ENCODE results near the gene DDAH1. TPM values are rescaled to one million over a fixed set of nuclear protein-coding genes. Genes with fewer than 3 reads are reported as not detected.
"Not testable (repeated sequence)": the region's sequence is repeated elsewhere in the genome, so short reads cannot be mapped to it uniquely, and the experiment has no call there.

Gene DDAH1
- 1 to 10 TPM; 5.4 to 9.1 (median 5.6) TPM for polyA plus RNA-seq

DNA sequence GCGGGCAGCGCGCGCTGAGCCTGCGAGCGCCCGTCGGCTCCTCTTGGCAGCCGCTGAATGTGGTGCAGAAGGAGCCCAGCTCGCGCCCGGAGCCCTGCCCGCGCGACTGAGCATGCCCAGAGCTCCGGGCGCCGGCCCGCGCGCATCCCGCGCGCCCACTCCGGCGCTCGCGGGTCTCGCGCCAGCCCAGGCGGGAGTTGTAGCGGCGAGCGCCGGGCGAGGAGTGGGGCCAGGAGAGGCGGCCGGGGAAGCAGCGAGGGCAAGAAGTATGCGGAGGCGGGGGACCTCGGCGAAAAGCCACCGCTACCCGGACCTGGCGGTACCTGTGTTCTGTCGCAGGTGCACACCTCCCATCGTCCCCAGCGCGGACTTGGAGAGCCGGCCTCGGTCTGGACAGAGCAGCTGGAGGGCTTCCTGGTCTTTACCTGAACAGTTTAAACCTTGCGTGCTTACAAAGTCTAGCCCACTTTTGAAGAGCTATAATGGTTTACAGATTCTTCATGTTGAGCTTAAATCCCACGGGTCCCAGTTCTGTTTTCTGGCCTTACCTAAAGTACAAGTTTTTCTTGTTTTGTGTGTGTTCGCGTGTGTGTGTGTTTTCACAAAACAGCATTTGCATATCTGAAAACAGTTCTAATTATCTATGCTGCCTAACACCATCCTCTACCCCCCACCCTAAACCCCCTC, at the start of gene DDAH1:
TSS of gene DDAH1 (minus strand) at position 61 of the 687 bp plus-strand sequence. CDS start 114 bp downstream, outside the sequence.
- WGBS, 3 donors = 2 to 4% (median 4%) methylated on average over 42 to 56 of the region's 56 CpGs
- H3K27ac ChIP-seq (ENCODE audit: low read depth, low read length) = no peak within 1 kb of the TSS

- not testable (repeated sequence) for H3K27ac ChIP-seq (ENCODE audit: low read depth, low read length)
- WGBS, 3 donors = 88 to 92% (median 90%) methylated on average over 4 of the region's 4 CpGs
Observed at GRCh38 chr1:85513998-85514397, 49.0 kb upstream of the DDAH1 start.

DNA sequence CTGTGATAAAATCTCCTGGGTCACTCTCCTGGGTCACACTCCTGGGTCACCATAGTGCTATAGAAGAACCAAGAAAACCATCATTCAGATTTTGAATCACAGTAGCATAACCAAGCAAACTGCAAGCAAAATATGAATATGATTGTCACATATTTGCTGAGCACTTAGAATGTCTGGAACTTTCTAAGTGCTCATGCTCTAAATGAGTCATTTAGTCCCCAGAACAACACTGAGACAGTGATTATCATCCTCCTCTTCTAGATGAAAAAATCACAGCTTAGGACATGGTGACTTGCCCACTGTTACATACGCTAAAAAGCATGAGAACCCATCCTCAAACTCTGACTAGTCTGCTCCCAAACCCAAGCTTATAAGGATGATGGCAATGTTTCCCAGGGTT, 39.5 kb upstream of the DDAH1 start:
- WGBS, 3 donors = 79 to 100% (median 91%) methylated on average over 1 of the region's 1 CpG
- H3K27ac ChIP-seq (ENCODE audit: low read depth, low read length) = no peak overlapping the region

GRCh38 chr1:85502625-85503083, 37.7 kb upstream of the DDAH1 start:
- H3K27ac ChIP-seq (ENCODE audit: low read depth, low read length) = no peak overlapping the region
- WGBS, 3 donors = 34 to 47% (median 44%) methylated on average over 3 of the region's 3 CpGs

- WGBS, 3 donors = 43 to 75% (median 45%) methylated on average over 4 of the region's 4 CpGs
Observed at GRCh38 chr1:85502171-85502570, 37.2 kb upstream of the DDAH1 start.

DNA sequence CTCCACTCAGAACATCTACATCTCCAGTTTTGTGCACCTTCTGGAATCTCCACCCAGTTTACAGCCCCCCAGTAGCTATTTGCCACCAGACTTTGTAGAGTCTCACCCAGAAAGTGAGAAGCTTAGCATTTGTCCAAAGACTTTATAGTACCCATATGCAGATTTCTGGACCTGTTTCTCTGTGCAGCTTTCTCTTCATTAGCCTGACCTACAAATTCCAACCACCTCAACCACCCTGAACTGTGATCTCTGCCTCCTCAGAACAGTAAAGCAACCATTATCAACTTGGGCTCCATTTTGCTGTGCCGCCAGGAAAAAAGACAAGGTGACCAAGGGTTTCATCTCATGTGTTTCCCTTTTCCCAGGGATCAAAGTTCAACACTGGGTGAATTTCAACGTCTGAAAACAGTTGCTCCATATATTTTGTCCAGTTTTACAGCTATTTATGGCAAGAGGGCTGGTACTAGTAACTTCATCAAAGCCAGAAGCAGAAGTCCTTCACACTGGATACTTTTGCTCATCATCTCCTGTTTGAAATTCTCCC, 36.5 kb upstream of the DDAH1 start:
- WGBS, 3 donors = 62 to 85% (median 80%) methylated on average over 2 of the region's 2 CpGs
- no peak overlapping the region for H3K27ac ChIP-seq (ENCODE audit: low read depth, low read length)

More at GRCh38 chr1:85502171-85502570, 37.2 kb upstream of the DDAH1 start:
- no peak overlapping the region for H3K27ac ChIP-seq (ENCODE audit: low read depth, low read length)

- 79 to 94% (median 91%) methylated on average over 2 of the region's 2 CpGs for WGBS, 3 donors
- no peak overlapping the region for H3K27ac ChIP-seq (ENCODE audit: low read depth, low read length)
Observed at GRCh38 chr1:85496941-85497582, 32.1 kb upstream of the DDAH1 start.

GRCh38 chr1:85495556-85495955, 30.6 kb upstream of the DDAH1 start:
- whole genome bisulfite sequencing, 3 donors = 79 to 90% (median 82%) methylated on average over 6 of the region's 6 CpGs
- no peak overlapping the region for H3K27ac ChIP-seq (ENCODE audit: low read depth, low read length)

DNA sequence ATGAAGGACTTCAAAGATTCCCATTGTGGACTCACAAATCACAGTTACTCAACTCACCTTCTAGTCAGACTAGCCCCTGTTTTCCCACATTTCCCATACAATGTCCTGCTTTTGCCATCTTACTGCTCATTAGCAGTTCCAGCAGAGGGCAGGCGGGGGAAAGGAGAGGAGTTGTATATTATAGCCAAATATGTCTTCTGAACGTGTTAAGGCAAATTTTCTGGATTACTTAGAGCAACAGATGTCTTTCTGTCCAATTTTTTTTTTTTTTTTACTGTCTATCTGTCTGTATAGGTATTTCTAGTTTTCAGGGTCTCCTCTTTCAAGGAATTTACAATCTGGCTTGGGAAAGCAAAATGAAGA, 29.9 kb upstream of the DDAH1 start:
- no peak overlapping the region for H3K27ac ChIP-seq (ENCODE audit: low read depth, low read length)
- 57 to 64% (median 59%) methylated on average over 2 of the region's 2 CpGs for WGBS, 3 donors

DNA sequence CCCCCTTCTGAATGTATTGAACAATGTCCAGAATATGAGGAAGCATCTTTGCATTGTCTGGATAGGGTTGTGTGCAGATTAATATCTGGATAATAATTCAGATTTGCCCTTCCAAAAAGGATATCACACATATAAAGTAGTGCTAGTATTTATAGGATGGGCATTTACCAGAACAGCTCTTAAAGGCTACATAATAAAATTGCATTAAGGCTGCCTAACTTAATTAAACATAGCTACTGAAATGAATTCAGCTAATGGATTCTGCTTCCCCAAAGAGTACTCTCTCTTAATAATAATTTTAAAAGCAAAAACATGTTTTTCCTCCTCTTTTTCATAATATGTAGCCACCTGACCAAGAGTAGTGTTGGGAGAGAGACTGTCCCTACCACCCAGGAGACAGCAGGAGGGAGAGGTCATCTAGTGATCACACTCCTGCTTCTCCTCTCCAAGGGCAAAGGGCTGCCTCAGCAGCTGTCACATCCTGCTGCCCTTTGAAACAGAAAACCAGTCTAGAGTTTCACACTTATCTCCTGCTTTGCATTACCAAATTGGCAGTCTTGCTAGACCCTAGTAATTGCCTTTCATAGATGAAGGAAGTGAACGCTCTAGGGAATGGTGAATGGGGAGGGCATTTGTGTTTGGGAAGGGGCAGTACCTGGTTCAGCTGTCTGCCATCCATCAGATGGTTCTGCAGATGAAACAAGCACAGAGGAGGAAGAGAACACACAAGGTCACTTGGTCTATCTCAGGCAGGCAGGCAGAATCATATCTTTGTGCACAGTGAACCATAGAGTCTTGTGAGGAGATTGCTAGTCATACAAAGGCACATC, 29.3 kb upstream of the DDAH1 start:
- H3K27ac ChIP-seq (ENCODE audit: low read depth, low read length) = no peak overlapping the region
- 84 to 89% (median 89%) methylated on average over 1 of the region's 1 CpG for WGBS, 3 donors

DNA sequence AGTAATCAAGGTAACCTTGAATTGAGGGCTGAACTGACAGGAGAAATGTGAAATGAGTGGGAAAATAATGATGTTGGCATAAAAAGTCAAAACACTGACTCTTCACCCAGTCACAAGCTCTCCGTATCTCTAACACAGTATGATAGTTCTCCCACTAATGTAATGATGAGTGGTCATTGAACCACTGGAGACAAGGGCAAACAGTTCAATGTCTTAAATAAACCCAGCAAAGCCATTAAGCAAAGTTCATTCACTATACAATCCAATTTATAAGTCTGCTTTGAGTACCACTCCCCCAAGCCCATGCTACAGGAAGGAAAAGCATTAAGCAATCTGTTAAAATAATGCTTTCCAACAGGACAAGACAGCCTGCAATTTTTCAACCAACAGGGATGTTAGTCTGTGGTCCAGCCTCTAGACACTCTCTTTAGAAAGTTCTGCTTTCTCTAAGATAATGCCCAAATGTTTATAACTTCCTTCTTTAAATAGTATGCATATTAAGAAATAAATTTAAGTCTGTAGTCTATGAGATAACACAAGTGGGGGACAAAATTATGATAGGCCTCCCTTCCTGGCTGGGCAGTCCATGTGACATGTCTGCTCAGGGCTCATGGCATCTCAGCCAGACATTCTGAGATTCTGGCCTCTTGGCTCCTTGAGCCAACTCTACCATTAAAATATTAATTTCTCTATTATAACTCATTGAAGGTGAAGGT, 25.5 kb upstream of the DDAH1 start:
- WGBS, 3 donors = 89% methylated on average over 1 of the region's 1 CpG
- H3K27ac ChIP-seq (ENCODE audit: low read depth, low read length) = no peak overlapping the region

DNA sequence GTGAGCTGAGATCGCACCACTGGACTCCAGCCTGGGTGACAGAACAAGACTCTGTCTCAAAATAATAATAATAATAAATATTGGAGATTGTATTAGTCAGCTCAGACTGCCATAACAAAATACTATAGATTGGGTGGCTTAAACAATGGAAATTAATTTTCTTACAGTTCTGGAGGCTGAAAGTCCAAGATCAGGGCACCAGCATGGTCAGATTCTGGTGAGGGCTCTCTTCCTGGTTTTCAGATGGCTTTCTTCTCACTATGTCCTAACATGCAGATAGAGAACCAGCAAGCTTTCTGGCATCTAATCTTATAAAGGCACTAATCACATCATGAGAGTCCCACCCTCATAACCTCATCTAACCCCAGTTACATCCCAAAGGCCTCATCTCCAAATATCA, 23.2 kb upstream of the DDAH1 start:
- WGBS, 3 donors = 89 to 98% (median 97%) methylated on average over 1 of the region's 1 CpG
- H3K27ac ChIP-seq (ENCODE audit: low read depth, low read length) = no peak overlapping the region

DNA sequence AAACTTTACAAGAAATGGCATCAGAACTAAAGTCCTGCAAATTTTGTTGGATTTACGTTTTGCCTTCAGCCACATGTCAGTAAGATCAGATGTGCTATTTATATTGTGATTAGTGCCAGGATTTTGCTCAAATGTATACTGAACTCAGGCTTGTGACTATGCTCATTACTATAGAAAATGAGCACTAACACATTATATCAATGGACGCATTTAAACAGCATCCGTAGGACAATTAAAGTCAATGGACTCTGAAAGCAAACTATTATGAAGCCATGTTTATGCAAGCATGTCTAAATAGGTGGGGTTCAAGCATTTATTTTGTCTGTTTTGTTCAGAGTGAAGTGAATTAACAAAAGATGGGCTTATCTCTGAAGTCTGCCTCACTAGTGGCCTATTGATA, 20.6 kb upstream of the DDAH1 start:
- WGBS, 3 donors = 92 to 96% (median 93%) methylated on average over 3 of the region's 3 CpGs
- no peak overlapping the region for H3K27ac ChIP-seq (ENCODE audit: low read depth, low read length)

GRCh38 chr1:85484716-85485115, 19.8 kb upstream of the DDAH1 start:
- 85 to 94% (median 88%) methylated on average over 1 of the region's 1 CpG for WGBS, 3 donors
- H3K27ac ChIP-seq (ENCODE audit: low read depth, low read length) = no peak overlapping the region

GRCh38 chr1:85484264-85484663, 19.3 kb upstream of the DDAH1 start:
- WGBS, 3 donors = 93 to 96% (median 93%) methylated on average over 2 of the region's 2 CpGs
- H3K27ac ChIP-seq (ENCODE audit: low read depth, low read length) = no peak overlapping the region

DNA sequence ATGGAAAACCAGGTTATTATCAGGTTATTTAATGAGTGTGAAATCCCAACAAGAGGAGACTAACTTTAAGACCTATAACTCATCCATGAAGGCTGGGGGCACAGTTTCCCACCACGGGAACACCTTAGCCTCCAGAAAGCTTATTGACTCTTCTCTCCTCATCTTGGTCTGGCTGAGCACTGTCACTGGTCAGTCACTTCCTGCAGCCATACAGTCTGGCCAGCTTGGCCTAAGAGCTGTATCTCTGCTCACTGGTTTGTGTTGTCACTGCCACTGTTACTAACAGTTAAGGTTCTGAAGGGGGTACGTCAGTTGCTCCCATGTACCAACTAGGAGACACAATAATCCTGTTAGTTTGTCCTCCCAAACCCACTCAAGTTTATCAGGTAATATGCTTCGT, 16.7 kb upstream of the DDAH1 start:
- WGBS, 3 donors = 85 to 88% (median 88%) methylated on average over 3 of the region's 3 CpGs
- no peak overlapping the region for H3K27ac ChIP-seq (ENCODE audit: low read depth, low read length)

DNA sequence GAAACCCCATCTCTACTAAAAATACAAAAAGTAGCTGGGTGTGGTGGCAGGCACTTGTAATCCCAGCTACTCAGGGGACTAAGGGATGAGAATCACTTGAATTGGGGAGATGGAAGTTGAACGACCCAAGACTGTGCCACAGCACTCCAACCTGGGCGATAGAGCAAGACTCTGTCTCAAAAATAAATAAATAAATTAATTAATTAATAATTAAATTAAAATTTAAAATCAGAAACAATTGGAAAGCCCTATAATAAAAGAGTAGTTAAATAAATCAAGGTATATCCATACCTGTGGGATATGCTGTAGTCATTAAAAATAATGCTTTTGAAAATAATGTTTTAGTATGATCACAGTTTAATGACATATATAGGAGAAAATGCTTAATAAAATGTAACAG, 15.6 kb upstream of the DDAH1 start:
- H3K27ac ChIP-seq (ENCODE audit: low read depth, low read length) = no peak overlapping the region
- WGBS, 3 donors = 90 to 96% (median 95%) methylated on average over 2 of the region's 2 CpGs

GRCh38 chr1:85479491-85479890, 14.5 kb upstream of the DDAH1 start:
- H3K27ac ChIP-seq (ENCODE audit: low read depth, low read length) = no peak overlapping the region
- 75 to 90% (median 86%) methylated on average over 1 of the region's 1 CpG for WGBS, 3 donors
